Cerebellar nuclear complex (tissue), 1 donor: ENCODE measurements around the gene SOX6.
"Not testable (repeated sequence)": the region's sequence is repeated elsewhere in the genome, so short reads cannot be mapped to it uniquely, and the experiment has no call there.

Experiments used
- DNase-seq, 2 experiments: peaks; one replicate each; lab custom pipeline; 2025; lab: John Stamatoyannopoulos, UW

SOX6 gene

DNA sequence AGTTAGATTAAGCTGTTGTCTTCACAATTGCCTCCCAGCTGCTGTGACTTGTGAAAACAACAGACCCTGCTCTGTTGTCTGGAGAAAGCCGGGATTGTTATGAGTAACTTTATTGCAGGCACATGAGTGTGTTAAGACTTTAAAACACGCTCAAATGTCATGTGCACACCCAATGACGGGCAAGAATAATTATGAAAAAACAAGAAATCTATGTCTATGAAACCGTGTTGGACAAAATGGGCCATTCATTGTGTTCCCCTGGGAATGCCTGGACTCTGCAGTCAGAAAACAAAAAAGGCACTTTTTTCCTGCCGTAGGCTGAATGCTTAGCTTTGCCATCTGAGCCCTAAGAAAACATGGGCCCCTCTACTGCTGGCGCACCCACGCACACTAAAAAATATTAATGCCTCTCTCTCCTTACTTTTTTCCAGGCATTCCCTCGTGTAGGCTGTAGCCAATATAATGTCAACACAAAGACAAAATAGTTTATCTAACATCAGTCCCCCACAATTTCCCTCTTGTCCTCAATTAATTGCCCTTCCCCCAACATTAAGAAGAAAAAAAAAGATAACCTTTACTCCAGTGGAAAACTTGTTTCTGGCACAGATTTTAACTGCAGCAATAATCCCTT is 207.9 kb downstream of the SOX6 start:
- DNase-seq: no peak

DNA sequence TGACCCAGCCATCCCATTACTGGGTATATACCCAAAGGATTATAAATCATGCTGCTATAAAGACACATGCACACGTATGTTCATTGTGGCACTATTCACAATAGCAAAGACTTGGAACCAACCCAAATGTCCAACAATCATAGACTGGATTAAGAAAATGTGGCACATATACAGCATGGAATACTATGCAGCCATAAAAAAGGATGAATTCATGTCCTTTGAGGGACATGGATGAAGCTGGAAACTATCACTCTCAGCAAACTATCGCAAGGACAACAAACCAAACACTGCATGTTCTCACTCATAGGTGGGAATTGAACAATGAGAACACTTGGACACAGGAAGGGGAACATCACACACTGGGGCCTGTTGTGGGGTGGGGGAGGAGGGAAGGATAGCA is 209.4 kb downstream of the SOX6 start:
- not testable (repeated sequence) for DNase-seq

DNA sequence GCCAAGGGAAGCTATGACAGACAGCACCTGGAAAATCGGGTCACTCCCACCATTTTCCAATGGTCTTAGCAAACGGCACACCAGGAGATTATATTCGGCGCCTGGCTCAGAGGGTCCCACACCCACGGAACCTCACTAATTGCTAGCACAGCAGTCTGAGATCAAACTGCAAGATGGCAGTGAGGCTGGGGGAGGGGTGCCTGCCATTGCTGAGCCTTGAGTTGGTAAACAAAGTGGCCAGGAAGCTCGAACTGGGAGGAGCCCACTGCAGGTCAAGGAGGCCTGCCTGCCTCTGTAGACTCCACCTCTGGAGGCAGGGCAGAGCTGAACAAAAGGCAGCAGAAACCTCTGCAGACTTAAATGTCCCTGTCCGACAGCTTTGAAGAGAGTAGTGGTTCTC is 214.7 kb downstream of the SOX6 start:
- not testable (repeated sequence) for DNase-seq

DNA sequence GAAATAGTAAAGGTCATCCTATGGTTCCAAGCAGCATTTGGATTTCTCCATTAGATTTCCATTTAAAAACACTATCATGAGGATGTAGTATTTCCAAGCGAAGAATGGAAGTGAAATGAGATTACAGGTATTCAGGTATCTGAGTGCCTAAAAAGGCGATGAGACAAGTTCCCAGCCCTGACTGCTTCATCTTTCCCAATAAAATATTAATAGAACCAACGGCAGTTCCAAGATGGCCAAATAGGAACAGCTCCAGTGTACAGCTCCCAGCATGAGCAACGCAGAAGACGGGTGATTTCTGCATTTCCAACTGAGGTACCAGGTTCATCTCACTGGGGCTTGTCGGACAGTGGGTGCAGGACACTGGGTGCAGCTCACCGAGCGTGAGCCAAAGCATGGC is 215.2 kb downstream of the SOX6 start:
- not testable (repeated sequence) for DNase-seq

DNA sequence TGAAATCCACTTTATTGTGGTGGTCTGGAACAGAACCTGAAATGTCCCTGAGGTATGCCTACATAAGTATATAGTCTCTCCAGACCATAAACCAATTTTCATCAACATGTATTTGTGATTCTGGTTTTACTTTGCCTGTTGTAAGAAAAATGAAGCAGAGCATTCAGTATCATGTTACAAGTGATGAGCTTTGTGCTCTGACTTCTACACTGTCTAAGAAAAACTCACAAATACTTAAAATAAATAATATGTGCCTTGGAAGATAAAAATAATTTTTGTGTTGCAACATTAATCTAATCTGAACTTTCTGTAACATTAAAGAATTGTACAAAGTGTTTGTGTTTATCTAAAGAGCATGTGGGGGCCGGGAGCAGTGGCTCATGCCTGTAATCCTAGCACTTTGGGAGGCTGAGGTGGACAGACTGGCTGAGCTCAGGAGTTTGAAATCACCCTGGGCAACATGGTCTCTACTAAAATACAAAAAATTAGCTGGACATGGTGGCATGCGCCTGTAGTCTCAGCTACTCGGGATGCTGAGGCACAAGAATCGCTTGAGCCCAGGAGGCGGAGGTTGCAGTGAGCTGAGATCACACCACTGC is 219.5 kb downstream of the SOX6 start:
- DNase-seq: no peak

DNA sequence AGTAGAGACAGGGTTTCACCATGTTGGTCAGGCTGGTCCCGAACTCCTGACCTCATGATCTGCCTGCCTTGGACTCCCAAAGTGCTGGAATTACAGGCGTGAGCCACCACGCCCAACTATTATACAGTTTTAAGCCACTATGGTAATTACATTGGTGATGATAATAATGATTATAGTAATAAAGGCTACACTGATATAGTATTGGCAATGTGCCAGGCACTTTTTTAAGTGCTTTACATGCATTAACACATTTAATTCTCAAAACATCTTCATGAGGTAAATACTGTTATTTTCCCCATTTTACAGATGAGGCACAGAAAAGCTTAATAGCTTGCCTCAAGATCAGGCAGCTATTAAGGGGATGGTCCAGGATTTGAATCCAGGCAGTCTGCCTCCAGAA is 222.5 kb downstream of the SOX6 start:
- DNase-seq: no peak

DNA sequence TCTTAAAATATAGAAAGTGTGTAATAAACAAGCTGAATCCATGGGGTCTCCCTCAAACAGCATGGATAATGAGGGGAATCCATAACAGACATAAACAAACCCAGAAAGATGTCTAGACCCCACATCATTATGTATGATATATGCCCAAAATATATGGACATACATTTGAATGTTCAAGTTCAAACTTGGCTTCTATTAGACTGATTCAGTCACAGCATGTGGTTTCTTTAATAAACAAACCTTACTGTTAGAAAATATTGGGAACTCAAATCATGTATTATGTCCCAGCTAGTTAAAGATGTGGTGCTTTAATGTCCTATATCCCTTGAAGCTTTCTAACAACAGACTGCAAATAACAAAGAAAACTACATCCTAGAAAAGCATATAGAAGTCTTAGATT is 228.6 kb downstream of the SOX6 start:
- DNase-seq: no peak

DNA sequence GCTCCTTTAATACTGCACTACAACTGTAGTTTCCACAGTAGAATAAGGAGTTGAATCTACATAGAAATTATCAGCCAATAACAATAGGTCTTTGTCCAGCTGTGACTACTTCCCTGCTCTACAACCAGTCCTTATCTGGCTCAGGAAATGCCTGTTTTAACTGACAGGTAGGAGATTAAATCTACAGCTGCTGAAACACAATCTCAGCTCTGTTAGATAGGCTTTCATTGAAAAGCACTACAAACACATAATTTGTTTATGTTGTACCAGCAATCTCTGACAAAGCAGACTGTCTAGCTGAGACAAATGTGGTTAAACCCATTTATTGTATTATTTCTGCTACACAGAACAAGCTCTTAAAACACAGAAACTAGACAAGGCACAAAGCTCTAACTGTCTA is 230.0 kb downstream of the SOX6 start:
- no peak for DNase-seq

DNA sequence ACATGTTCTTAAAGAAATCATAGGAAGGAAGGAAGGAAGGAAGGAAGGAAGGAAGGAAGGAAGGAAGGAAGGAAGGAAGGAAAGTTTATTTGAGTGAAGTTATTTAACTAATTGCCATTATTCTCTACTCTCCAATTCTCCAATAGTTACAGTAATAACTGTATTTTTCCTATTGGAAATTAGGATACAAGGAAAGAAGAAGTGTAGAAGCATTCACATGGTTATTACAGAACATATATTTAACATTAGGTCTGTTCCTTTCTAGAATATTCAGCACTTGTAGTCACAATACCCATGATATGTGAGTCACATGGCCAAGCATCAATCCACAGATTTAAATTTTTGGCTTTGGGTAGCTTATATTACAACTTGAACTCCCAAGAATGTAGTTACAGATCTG is 230.6 kb downstream of the SOX6 start:
- no peak for DNase-seq

DNA sequence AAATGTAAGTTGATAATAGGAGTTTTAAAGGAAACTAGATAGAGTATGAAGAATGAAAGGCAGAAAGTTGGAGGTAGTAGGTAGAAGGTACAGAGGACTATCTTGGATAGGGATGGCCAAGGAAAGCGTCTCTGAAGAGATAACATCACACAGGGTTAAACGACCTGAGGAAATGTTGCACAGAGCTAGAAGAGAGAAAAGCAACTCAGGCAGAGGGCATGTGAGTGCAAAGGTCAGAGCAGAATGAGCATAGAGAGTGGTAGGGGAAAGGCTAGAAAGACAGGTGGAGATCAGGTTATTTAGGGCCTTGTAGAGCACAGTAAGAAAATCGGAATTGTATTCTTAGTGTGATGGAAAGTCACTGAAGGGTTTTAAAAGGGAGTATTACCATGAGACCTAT is 232.0 kb downstream of the SOX6 start:
- DNase-seq: no peak

DNA sequence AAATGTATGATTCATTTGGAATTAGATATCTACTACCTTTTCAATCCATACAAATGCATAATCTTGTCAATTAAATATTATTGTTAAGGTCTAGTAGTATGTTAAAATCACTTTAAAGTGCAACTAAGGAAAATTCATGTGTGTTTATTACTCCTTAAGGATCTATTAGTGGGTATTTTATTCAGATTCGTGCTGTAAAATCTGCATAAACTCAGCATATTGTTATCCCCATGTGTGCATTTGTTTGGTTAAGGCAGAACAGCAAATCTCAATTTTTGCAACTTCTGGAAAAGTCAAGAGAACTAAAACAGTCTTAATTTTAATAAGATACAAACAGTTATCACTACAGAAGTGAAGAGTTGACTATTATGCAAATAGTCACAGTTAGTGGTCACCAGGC is 234.5 kb downstream of the SOX6 start:
- DNase-seq: no peak

DNA sequence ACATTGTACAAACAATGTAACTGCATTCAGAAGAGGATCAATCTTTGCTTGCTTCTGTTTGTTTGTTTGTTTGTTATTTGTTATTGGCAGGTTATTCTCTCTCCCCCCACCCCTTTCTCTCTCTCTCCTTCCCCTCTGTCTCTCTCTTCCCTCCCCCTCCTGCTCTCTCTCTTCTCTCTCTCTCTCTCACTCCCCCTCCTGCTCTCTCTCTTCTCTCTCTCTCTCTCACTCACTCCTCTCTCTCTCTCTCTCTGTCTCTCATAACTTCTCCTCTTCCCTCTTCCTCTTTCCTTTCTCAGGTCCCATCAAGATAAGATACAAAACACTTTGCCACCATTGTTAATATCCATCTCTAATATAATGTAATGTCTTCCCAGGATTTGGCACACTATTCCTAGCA is 236.3 kb downstream of the SOX6 start:
- no peak for DNase-seq

DNA sequence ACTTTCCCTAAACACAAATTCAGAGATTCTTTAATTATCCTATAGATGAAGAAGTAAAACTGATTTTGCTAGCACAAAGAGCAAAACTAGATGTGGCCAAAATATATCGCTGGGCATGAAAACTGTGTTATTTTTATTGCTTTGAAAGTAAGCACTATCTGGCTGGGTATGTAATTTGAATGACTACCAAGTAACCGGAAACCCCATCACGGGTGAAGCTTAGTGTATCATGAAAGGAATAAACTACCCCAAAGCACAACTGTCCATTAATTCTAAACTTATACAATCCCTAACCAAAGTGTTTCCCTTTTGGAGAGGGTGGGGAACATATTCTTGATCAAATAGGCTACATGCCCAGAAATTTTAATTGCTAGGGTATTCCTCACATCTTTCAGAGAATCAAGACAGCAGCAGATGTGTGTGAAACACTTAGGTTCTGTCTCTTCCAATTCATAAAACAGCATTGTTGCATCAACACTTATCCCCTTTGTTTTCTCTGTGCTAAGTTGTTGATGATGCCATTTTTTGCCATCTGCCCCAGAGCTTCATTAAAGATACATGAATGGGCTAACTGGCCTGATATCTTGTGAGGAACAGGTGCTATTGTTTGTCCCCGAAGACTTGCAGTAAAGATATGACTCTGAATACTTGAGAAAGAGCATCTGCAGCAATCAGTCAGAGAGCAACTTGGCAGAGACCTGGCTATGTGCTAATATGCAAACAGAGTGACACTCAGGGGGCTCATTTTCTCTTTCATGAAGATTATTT is 238.2 kb downstream of the SOX6 start:
- DNase-seq: no peak

DNA sequence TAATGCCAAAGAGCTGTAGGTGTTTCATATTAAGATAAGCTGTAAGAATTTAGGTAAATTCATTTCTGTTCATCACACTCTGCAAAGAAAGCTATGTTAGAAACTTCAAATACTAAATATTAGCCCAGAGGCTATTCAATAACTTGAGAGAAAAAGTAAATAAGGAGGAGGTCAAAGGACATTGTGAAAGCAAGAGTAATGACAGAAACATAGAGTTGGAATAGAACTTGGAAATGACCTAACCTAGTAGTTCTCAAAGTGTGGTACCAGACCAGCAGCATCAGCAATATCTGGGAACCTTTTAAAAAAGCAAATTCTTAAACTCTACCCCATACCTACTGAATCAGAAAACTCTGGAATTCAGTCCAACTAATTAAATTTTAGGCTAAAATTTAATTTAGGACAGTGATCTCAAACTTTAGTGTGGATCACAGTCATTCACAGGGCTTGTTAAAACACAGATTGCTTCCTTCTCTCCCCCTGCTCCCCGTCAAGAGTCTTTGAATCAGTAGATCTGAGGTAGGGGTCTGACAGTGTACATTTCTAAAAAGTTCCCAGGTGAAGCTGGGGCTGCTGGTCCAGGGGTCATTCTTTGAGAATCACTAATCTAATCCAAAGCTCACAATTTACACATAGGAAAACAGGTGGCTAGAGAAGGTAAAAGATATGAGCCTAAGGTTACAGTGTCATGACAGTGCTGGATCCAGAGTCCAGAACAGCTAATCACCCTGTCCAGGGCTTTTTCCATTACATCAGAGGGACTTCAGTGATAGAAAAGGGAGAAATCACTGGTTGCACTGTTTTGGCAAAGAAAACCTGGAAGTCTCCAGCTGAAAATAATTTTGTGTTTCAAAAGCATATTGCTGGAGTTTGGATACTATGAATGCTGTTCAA is 241.1 kb downstream of the SOX6 start:
- DNase-seq: no peak

DNA sequence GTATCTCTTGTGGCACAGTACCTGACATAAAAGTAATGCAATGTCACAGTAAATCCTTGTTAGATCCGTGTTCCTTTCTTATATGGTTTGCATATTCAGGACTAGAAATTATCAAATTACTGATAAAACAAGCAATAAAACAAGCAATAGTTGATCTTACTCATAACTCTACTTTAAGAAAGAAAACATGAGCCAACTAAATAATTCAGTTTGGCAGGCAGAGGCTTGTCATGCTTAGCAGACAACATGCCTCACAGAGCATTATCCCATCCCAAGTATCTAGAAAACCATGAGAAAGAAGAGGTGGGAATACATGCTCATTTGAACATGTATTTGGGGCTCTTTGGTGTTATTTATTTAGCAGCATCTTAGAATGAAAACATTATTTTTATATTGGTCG is 241.9 kb downstream of the SOX6 start:
- no peak for DNase-seq

DNA sequence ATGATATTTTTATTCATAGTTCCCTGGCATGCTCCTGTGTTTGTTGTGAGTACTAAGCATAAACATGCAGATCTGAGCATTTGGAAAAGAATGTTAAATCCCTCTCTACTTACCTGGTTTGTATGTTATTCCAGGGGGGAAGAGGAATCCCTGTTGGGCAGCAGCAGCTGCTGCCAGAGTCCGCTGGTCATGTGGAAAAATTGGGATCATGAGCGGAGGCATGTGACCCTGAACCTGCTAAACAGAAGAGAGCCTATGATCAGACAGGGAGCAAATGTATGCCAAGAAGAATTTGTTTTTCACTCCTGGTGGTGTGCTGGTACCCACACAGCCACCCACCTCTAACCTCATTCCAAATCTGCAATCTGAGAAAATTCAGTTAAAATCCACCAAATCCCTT is 244.7 kb downstream of the SOX6 start:
- DNase-seq: no peak

DNA sequence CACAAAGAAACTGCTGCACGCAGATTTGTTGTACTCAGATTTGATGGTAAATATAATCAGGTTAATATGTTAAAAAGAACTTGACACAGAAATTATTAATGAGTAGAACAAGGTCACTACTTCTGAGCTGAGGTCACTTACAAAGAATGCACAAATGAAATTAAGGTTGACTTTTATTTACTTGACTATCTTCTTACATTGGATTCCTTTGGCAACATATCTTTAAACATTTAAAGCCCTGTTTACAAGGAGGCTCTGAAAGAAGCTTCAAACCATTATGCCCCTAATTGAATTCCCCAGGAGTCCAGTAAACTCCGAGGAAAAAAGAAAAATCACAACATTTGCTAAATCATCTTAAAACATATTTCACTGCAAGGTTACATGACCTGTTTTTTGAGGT is 245.5 kb downstream of the SOX6 start:
- DNase-seq: no peak

DNA sequence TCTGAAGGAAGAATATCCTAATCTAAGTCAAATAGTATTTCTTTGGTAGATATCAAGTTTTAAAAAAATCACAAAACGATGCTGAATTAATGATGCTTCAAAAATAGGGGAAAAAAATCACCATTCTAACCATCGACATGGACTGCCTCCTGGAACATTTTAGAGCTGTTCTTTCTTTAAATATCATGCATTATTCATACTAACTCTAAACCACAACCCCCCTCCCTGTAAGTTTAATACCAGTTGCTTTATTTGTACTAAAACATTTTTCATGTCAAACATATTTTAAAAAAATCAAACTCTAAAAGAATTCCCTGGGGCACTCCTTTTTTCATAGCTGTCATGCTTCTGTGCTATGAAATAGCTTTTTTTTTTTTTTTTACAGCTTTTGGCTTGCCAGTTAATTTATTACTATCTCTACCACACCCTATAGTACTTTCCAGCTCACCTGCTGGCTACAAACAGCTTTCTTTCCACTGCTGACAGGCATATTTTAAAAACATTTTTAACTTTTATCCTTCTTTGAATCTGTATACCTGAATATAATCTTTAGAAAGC is 256.9 kb downstream of the SOX6 start:
- no peak for DNase-seq

DNA sequence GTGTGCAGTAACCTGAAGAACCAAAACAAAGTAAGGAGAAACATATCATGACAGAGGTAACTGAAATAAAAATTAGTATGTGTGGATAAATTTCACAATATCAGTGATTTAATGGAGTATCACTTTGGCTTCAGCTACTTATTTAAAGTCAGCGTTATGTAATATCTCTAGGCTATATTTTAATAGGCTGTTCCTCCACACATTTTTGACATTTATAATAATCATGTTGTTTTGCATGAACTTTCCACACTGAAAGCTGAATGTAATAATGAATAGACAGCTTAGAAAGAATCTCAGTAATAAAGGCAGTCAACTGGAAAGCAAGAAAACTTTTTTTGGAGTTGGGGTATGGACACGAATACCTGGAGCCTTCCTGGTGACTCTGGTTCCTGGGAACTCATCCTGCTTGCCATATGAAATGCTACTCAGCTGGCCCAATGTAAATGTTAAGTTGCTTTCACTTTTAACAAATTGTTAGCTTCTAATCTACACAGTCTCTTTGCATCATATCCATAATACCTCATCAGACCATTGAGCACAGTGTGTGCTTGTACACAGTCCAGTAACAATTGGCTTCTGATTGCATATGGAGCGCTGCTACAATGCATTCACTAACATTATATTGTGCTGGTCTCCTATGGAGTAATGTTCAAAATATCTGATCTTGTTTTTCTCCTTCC is 257.7 kb downstream of the SOX6 start:
- DNase-seq: no peak

DNA sequence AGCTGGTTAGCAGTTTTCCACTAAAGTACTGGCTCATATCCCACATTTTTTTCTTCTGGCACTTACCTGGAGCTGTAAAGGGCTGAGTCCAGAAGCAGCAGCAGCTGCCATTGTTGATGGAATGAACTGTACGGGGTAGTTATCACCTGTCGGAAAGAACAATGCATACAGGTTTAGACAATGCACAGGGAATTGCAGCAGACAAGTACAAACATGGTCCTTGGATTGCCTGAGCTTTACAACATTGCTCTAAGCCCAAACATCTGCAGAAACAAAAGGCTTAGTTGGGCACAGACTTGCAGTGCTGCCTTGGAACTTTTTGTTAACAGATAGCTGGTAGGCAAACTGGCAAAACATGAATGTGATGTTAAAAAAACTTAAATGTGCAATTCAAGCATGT is 258.8 kb downstream of the SOX6 start:
- DNase-seq: no peak

DNA sequence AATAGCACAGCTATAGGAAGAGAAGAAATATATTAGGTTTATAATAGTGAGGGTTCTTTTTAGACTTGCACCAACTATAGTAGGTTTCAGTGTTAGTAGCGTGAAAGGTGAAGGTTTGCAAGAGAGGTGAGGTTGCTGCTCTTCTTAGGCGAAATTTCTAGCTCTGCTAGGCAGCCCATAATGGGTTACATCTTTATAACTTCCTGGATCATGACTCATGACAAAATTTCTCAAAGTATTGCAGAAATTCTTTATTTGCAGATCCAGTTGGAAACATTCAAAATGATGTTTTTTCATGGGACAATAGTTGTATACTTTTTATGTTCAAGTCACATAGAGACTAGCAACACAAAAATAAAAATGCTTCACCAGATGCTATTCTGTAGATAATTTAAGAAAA is 260.0 kb downstream of the SOX6 start:
- no peak for DNase-seq

DNA sequence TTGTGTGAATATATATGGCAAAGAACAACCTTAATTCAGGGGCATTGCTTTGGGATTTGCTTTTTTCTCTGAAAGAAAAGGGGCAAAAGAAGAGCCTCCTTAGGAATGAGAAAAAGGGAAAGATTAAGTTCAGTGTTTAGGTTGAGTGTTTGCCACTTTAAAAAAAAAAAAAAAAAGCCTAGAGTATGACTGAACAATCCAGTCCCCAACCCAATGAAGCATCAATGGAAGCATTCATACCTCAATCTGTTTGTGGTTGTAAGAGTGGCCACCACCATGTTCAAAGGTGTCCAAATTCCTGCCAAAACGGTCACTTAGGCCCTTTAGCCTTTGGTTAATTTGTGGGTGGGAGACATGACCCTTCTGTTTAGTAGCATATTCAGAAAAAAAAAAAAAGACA is 260.6 kb downstream of the SOX6 start:
- no peak for DNase-seq
